ENCODE measurements around the gene SAFB2.

Gene SAFB2

DNA sequence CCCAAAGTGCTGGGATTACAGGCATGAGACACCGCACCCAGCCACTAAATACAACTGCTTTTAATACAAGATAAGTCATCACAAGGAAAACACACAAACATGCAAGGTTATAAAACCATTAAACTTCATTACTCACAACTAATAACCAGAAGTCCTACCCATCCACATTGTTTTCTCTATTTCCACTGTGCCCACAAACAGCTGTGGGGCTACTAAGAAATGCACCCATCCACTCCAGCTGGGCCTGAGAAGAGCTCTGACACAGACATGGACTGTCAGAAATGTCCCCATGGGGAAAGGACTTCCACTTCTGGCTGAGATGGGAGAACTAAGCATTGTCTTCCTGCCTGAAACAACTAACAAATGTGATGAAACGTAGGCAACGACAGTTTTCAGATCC, 17.2 kb downstream of the SAFB2 start:
- no peak overlapping the region for H3K27ac ChIP-seq
- no peak for TF ChIP-seq CTCF (conservative IDR thresholded peaks at IDR 0.05)

- TF ChIP-seq CTCF (conservative IDR thresholded peaks at IDR 0.05) = no peak
- no peak overlapping the region for H3K27ac ChIP-seq
Measured at GRCh38 chr19:5603626-5604025, 18.9 kb downstream of the SAFB2 start.

- H3K27ac ChIP-seq = no peak overlapping the region
- no peak for TF ChIP-seq CTCF (conservative IDR thresholded peaks at IDR 0.05)
Measured at GRCh38 chr19:5600797-5601196, 21.8 kb downstream of the SAFB2 start.

- TF ChIP-seq CTCF (conservative IDR thresholded peaks at IDR 0.05) = no peak
- no peak overlapping the region for H3K27ac ChIP-seq
Measured at GRCh38 chr19:5595745-5596144, 26.8 kb downstream of the SAFB2 start.

GRCh38 chr19:5595129-5595528, 27.4 kb downstream of the SAFB2 start:
- no peak for TF ChIP-seq CTCF (conservative IDR thresholded peaks at IDR 0.05)
- H3K27ac ChIP-seq = no peak overlapping the region

DNA sequence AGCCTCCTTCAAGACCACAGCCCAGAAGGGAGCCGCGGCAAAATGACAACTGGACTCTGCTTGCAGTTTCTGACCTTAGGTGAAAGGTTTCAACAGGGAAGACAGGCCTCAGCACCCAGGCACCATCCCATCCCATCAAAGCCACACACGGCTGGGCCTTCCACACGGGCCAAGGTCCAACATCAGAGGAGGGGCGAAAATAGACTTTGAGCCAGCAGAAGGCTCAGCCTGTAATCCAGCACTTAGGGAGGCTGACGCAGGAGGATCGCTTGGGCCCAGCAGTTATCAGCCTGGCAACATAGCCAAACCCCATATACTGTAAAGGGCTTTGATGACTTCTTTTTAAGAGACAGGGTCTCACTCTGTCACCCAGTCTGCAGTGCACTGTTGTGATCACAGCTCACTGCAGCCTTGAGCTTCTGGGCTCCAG, 28.0 kb downstream of the SAFB2 start:
- TF ChIP-seq CTCF (conservative IDR thresholded peaks at IDR 0.05) = no peak
- no peak overlapping the region for H3K27ac ChIP-seq

- H3K27ac ChIP-seq = no peak overlapping the region
- TF ChIP-seq CTCF (conservative IDR thresholded peaks at IDR 0.05) = no peak
Measured at GRCh38 chr19:5593343-5594255, 29.0 kb downstream of the SAFB2 start.
